ENCODE data around the gene SDK1.
"Not testable (repeated sequence)": the region's sequence is repeated elsewhere in the genome, so short reads cannot be mapped to it uniquely, and the experiment has no call there.

SDK1 gene

DNA sequence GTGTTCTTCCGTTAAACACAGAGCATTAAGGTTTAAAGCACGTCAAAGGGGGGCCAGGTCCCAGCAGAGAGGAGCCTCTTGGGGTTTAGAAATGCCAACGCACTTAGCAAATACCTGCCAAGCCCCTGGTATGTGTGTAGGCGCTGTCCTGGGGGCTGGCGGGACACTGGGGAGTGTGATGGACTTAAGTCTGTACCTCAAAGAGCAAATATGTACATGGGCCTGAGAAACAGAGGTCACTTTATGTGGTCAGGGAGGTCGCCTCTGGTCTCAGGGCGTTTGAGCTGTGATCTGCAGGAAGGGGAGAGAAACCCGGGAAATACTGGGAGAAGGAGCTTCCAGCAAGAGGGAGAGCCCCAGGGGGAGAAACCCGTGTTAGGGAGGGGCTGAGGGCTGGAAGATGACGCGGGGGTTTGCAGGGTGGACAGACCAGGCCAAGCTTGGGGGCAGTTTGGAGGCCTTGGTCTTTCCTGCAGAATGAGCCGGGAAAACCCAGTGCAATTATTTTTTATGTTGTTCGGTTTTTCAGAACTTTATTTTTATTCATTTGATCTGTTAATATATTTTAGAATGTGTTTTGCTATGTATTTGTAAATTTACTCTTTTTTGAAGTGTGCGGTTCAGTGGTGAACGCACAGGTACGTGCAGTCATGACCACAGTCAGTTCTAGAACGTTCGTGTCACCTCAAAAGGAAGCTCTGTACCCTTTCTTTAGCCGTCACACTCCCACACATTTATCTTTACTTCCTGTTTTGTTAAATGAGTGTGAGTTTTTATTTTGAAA lies 939.7 kb downstream of the SDK1 start:
- no peak for DNase-seq (ENCODE audit: low read depth, low spot score)

DNA sequence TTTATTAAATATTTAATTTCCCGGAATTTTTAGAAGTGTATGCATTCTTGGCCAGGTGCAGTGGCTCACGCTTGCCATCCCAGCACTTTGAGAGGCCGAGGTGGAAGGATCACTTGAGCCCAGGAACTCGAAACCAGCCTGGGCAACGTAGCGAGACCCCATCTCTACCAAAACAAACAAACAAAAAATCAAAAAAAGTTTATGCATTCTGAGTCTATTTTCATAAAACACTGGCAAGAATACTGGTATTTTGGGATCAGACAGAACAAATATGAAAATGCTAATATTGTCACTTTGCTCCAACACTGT lies 940.2 kb downstream of the SDK1 start:
- no peak for DNase-seq (ENCODE audit: low read depth, low spot score)

DNA sequence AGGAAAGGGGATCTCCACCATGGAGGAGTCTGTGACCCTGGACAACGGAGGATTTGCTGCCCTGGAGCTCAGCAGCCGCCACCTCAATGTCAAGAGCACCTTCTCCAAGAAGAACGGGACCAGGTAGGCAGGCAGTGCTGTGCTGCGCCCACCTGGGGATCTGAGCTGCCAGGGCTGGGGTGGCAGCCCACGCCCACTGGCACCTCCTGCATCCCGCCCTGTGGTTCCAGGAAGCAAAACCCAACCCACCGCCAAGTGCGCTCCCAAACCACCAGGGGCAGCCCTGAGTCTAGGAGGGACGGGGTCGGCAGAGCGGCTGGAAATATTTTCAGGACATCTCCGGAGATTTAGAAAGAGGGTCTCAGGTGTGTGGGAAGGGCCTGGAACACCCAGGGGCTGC lies 940.7 kb downstream of the SDK1 start:
- DNase-seq (ENCODE audit: low read depth, low spot score) = no peak

DNA sequence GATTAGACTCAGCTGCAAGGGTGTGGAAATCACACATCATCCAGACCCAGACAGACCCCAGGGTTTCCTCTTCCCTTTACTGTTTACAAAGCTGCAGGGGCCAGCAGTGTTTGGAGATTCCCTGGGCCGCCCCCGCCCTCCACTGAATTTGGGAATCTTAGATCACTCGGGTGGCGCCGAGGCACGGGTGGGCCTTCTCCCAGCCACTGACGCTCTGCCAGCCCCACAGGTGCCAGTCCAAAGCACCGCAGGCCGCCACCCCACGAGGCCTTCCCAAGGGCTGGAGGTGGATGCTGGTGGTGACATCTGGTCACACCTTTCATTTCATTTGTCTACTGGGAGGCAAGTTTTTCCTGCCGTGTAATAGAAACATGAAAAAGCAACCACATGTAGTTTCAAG lies 941.7 kb downstream of the SDK1 start:
- no peak for DNase-seq (ENCODE audit: low read depth, low spot score)

DNA sequence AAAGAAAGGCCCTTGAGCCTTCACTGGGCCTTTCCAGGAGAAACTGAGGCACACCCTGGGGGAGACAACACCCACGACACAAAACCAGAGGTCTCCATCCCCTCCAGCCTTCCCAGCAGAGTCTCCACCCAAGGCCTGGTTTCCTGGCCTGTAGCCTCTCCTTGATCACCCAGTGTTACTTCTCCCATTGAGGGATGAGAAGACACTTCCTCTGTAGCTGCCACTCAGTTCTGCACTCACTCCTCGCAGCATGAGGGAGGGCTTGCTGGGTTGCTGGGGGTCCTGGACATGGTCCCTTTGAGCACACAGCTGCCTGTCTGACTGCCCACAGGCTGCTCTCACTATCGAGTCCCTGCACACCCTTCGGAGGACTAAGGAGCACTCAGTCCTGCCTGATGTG lies 943.0 kb downstream of the SDK1 start:
- no peak for DNase-seq (ENCODE audit: low read depth, low spot score)

DNA sequence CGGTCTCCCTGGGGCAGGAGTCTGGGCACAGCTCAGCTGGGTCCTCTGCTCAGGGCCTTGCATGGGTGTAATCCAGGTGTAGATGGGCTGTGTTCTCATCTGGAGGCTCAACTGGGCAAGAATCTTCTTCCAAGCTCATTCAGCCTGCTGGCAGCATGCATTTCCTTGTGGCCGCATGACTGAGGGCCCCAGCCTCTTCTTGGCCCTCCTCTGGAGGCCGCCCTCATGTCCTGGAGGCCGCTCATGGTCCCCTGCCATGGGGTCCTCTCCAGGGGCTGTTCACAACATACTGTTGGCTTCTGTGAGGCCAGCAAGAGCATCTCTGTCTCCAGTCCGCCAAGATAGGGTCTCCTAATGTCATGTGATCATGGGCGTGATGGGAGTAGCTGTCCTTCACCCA lies 943.6 kb downstream of the SDK1 start:
- DNase-seq (ENCODE audit: low read depth, low spot score) = no peak

DNA sequence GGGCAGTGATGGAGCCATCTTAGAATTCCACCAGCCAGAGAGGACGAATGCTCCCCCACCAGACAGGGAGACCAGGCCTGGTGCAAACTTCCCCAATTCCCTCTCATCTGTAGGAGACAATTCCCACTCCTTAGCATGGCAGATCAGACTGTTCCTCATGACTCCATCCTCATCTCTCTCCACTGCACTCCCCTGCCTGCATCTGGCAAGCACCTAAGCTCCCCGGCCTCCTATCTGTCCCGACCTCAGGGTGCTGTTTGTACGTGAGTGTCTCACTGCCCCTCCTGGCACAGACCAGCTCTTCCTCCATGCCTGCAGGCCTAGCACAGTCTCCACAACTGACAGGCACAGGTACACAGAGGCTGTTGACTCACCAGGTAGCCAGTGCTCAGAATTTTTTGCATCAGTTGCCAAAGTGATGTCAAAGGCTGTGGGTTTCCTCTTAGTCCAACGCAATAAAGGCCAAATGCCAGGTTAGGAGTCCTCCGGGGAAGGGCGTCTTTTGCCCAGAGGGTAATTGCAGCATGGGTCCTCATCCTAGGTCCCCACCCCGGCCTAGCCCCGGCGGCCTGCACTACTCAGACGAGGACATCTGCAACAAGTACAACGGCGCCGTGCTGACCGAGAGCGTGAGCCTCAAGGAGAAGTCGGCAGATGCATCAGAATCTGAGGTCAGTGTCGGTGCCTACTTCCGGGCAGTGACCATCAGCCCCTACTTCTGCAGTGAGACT lies 944.2 kb downstream of the SDK1 start:
- no peak for DNase-seq (ENCODE audit: low read depth, low spot score)

DNA sequence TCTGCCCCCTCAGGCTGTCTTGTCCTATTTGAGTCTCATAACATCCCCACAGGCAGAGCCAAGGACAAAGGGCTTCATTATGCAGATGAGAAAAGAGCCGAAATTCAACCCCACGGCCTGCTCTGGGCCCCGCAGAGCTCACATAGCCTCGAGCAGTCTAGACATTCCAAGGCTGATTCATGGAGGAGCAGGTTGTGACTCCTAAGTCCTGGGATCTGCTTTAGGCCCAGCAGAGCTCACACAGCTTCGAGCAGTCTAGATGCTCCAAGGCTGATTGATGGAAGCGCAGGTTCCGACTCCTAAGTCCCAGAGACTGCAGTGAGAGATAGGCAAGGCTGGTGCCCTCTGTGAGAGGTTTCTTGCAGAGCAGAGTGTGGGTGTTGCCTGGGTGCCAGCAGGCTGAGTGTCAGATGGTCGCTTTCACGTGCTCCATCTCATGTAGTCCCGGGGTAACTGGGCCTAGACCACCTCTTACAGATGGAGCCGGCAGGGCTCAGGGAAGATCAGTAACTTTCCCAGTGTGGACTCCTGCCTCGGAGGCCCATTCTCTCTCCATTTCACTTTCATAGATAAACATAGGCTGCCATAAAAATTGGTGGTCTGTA lies 944.9 kb downstream of the SDK1 start:
- peak; percentile 35 for DNase-seq (ENCODE audit: low read depth, low spot score)

DNA sequence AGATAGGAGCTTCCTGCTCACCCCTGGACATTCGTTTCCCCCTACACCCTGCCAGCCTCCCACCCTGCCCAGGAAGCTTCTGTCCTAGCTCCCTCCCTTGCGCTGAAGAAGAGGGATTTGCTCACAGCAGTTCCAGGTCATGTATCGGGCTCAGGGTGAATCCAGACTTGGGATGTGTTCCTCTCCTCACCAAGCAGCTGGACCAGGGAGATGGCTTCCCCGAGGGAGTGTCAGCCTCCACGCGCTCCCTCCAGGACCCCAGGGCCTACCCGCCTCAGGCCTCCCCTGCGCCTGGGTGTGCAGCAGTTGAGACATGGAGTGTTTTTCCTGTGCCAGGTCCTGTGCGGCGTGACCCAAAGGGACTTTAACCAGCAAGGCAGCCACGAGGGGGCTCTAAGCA lies 945.5 kb downstream of the SDK1 start:
- no peak for DNase-seq (ENCODE audit: low read depth, low spot score)

DNA sequence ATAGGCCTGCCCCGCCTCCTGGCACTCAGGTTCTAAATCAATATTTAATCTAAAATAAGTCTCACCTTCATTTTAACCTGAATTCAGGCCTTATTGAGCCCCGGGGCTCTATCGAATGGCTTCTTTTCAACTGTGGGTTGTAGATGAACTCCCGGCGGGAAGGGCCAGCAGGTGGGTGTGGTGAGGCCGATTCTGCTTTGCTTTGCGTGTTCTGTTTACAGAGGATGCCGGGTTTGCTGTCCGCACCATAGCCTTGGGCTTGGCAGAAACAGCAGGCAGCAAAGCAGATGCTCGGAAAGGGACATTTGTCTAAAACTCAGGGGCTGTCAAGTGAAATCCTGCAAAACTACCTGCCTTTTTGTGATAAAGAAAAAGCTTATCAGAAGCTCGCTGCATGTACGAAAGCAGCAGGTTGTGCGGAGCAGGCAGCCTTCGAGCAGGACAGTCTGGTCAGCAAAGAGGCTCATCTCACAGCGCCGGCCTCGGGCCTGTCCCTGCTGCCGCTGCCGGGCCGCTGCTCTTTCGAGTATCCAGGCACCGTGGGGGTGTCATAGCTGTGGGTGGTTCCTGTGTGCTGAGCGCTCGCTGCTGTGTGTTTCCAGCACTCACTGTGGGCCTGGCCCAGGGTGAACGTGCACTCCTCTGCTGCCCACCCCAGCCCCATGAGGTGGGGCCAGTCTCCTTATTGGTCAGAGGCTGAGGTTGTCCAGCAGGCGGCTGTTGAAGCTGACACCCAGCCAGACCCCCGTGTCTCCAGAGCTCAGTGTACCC lies 946.2 kb downstream of the SDK1 start:
- DNase-seq (ENCODE audit: low read depth, low spot score) = no peak

DNA sequence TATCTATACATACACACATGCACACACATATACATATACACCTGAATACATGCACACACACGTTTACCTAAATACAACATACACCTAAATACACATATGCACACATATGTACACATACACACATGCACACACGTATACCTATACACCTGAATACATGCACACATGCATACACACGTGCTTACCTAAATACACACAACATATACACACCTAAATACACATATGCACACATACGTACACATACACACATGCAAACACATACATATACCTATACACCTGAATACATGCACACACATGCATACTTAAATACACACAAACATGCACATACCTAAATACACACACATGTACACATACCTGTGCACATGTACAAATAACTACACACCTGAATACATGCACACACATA lies 947.2 kb downstream of the SDK1 start:
- no peak for DNase-seq (ENCODE audit: low read depth, low spot score)

DNA sequence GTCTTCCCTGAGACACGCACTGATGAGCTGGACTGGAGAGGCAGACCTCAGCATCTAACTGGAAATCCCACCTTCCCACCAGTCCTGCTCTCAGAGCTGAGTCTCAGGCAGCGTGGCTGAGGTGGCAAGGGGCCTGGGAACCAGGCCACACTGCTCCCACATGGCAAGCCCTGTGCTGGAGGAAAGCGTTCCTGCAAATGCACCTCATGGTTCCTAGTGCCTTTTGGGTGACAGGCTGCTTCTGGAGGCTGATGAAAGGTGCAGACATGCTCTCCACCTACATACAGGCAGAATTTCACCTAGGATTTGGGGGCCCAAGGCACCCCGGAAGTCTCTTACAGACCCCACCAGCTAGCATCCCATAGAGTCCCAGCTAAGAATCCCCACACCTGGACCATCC lies 948.2 kb downstream of the SDK1 start:
- no peak for DNase-seq (ENCODE audit: low read depth, low spot score)

DNA sequence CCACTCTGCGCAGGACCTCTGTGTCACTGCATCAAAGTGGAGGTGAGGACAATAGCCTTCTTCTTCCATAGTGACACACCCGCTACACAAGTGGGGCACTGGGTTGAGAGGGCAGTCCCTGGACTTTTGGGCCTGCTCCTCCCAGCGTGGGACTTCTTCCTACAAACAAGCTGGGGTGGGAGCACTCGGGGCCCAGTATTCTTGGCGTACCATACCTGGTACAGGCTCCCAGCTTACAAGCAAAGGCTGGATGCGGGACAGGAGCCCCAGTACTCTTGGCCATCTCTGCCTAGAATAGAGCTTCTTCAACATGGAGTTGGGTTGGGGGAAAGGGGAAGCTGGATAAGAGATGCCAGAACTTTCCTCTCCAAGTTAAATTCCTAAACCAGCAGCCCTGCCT lies 954.3 kb downstream of the SDK1 start:
- DNase-seq (ENCODE audit: low read depth, low spot score) = no peak

DNA sequence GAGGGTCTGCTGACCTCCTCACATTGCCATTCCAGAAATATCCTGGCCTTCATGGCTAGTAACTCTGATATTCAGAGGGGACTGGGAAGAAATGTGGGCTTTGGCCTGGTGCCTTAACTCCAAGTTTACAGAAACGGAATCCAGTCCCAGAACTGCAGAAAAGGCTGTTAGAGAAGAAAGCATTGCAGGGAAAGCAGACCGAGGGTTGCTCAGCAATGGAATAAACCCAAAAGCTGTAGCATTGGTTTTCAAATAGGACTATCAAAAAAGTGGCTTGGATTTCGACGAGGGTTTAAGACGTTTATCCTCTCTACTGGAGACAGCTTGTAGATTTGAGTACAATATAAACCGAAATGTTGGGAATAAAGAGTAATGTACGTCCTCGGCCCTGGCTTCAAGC lies 955.2 kb downstream of the SDK1 start:
- DNase-seq (ENCODE audit: low read depth, low spot score) = peak; percentile 13

DNA sequence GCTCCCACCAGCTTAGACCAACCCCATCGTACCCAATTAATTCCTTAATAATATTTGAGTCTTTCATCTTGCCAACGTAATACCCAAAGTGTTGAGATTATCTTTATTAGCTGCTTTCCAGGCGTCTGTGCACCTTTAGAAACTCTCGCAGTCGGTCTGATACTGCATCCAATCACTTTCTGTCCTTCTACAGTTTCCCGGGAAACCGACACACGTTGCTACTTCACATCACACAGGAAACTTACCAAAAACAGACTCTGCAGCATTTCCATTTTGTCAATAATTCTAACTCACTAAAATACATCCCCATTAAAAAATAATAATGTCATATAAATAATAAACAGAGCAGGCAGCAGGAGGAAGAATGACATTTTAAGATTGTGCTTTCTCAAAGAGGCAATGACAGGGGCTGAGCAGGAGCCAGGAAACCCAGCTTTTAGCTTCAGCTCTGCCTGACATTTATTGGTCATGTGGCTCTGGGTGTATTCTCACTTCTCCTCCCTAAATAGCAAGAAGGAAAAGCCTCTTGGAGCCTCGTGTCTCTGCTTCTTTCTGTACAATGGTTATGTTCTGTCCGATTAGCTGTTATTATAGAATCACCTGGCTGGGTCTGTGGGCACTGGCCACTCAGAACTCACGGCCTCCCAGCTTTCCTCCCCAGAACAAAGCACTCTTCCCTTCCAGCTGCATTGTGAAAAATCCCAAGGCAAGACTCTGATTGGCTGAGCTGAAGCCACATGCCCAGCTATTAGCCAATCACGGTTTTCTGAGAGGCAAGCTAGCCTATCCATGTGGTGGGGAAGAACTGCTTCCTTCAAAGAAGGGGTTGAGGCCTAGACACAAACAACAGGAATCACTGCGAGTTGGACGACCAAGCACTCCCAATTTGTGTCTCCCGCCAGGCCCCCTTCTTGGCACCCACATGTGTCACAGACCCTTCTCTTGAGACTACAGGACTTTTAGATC lies 956.4 kb downstream of the SDK1 start:
- no peak for DNase-seq (ENCODE audit: low read depth, low spot score)

DNA sequence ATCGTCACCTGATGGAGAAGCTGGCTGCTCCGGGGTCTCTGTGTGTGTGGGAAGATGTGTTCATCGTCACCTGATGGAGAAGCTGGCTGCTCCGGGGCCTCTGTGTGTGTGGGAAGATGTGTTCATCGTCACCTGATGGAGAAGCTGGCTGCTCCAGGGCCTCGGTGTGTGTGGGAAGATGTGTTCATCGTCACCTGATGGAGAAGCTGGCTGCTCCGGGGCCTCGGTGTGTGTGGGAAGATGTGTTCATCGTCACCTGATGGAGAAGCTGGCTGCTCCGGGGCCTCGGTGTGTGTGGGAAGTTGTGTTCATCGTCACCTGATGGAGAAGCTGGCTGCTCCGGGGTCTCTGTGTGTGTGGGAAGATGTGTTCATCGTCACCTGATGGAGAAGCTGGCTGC lies 959.1 kb downstream of the SDK1 start:
- DNase-seq (ENCODE audit: low read depth, low spot score) = not testable (repeated sequence)

DNA sequence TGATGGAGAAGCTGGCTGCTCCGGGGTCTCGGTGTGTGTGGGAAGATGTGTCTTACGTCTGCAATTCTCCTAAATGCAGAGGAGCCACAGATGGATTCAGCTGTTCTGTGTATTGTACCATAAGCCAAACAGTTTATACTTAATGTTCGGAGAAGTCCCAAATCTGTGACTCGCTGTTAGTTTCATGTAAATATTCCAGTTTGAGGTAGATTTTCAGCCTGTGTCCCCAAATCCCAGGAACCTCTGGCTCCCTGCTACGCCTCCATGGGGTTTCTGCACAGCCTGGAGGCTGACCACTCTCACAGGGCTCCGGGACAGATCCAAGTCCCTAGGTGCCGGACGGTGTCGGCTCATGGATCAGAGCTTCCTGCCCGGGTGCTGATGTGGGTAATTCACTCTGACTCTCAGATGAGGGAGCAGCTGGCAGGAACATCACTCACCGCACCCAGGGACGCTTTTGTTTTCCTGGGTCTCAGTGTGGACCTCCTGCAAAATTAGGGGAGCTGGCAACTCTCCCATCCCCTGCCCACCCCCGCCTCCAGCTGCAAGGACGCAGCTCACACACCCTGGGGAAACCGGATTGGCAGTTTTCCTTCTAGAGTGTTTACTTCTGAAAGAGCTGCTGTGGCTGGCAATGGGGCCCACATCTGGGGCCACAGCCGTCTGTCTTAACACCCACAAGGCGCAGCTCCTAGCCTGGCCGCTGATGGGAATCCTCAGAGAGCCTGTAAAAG lies 960.0 kb downstream of the SDK1 start:
- no peak for DNase-seq (ENCODE audit: low read depth, low spot score)

DNA sequence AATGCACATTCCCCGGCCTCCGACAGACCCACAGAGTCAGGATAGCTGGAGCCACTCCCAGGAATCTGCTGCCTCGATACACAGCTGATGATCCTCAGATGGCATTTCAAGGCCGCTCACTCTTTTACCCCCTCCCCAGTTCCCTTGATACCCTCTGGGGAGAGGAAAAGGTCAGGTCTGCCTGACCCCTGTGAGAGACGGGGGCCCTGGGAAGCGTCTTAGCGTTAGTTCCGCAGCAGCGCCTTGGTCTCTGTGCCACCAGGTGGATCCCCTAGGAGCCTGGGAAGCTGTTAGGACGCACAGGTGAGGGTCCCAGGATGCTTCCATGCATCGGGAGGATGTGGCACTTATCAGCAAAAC lies 960.5 kb downstream of the SDK1 start:
- DNase-seq (ENCODE audit: low read depth, low spot score) = no peak

DNA sequence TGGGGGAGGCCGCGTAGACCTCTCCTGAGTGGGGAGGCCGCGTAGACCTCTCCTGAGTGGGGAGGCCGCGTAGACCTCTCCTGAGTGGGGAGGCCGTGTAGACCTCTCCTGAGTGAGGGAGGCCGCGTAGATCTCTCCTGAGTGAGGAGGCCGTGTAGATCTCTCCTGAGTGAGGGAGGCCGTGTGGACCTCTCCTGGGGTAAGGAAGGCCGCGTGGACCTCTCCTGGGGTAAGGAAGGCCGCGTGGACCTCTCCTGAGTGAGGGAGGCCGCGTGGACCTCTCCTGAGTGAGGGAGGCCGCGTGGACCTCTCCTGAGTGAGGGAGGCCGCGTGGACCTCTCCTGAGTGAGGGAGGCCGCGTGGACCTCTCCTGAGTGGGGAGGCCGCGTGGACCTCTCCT lies 963.2 kb downstream of the SDK1 start:
- DNase-seq (ENCODE audit: low read depth, low spot score) = not testable (repeated sequence)

DNA sequence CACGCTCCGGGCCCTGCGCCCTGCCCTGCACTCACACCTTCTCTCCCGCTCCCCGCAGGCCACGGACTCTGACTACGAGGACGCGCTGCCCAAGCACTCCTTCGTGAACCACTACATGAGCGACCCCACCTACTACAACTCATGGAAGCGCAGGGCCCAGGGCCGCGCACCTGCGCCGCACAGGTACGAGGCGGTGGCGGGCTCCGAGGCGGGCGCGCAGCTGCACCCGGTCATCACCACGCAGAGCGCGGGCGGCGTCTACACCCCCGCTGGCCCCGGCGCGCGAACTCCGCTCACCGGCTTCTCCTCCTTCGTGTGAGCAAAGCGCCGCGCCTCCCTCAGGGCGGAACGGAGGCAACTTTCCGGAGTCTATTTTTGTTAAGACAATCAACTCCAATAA lies 964.0 kb downstream of the SDK1 start:
- no peak for DNase-seq (ENCODE audit: low read depth, low spot score)

DNA sequence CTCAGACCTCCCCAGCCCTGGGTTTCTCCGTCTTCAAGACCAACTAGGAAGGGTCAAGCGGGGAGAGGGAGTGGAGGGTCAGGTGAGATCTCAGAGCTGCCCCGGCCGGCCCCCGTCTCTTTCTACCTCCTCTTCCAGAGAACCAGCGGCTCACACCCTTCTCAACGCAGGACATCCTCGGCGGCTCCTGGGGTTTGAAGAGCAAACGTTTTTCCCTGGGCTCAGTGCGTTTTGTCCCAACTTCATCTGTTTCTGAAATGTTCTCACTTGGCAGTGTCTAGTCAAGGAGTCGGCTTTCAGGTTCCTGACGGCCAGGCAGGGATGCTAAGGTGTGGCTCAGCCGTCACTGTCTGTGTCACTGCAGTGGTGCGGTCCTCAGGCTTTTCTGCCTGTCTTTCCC lies 964.6 kb downstream of the SDK1 start:
- no peak for DNase-seq (ENCODE audit: low read depth, low spot score)

All from astrocyte of the hippocampus (primary cell).